Mesenchymal stem cell (in vitro differentiated cells and primary cell): ENCODE results near the gene NCAPD3.

Source experiments
- DNase-seq: peaks from one replicate; pipeline ENCODE4 v3.0.0-alpha.2; 2013
- H2AFZ ChIP-seq: one replicate; pipeline ENCODE4 v1.6.1; 2013; ENCODE audit warnings: low read depth, mild to moderate bottlenecking, control low read depth, inconsistent platforms, low read length, moderate library complexity
- H2AK5ac ChIP-seq: 2 replicates; pipeline ENCODE4 v1.6.1; 2013; ENCODE audit warnings: low read length, moderate library complexity, mild to moderate bottlenecking, inconsistent platforms; ENCODE audit not compliant: severe bottlenecking
- H2BK120ac ChIP-seq: one replicate; pipeline ENCODE4 v1.6.1; 2013; ENCODE audit warnings: low read depth, mild to moderate bottlenecking, inconsistent platforms, low read length, moderate library complexity
- H2BK12ac ChIP-seq, 2 experiments: one replicate each; pipeline ENCODE4 v1.6.1; 2013; ENCODE audit warnings: inconsistent platforms in 2 of 2, low read length in 2 of 2, mild to moderate bottlenecking in 2 of 2, moderate library complexity in 2 of 2, control low read depth in 1 of 2
- H2BK15ac ChIP-seq: one replicate; pipeline ENCODE4 v1.6.1; 2013; ENCODE audit warnings: mild to moderate bottlenecking, low read depth, inconsistent platforms; ENCODE audit not compliant: poor library complexity, severe bottlenecking
- H2BK5ac ChIP-seq: 2 replicates; pipeline ENCODE4 v1.6.1; 2013; ENCODE audit warnings: low read depth, mild to moderate bottlenecking, low read length, control low read depth, inconsistent platforms; ENCODE audit not compliant: poor library complexity, severe bottlenecking
- H3K14ac ChIP-seq, 2 experiments: one replicate each; pipeline ENCODE4 v1.6.1; 2013; ENCODE audit warnings: inconsistent platforms in 2 of 2, low read length in 2 of 2, control low read depth in 1 of 2, mild to moderate bottlenecking in 1 of 2, moderate library complexity in 1 of 2
- H3K18ac ChIP-seq, 2 experiments: one replicate each; pipeline ENCODE4 v1.6.1; 2013; ENCODE audit warnings: inconsistent platforms in 2 of 2, low read length in 2 of 2, control low read depth in 1 of 2, low read depth in 1 of 2, mild to moderate bottlenecking in 1 of 2
- H3K23ac ChIP-seq, 2 experiments: one replicate each; pipeline ENCODE4 v1.6.1; 2013; ENCODE audit warnings: inconsistent platforms in 2 of 2, low read length in 2 of 2, mild to moderate bottlenecking in 2 of 2, moderate library complexity in 2 of 2, control low read depth in 1 of 2
- H3K27ac ChIP-seq: 2 replicates; pipeline ENCODE4 v1.5.1; 2013; ENCODE audit warnings: mild to moderate bottlenecking, moderate library complexity, low read length, control low read depth, inconsistent platforms; ENCODE audit not compliant: poor library complexity, severe bottlenecking
- H3K27me3 ChIP-seq, 2 experiments: 2 replicates each; pipeline versions ENCODE4 v1.6.1 to v1.7.0; 2013; ENCODE audit warnings: low read length in 2 of 2, mild to moderate bottlenecking in 2 of 2, moderate library complexity in 2 of 2, control low read depth in 1 of 2, inconsistent platforms in 1 of 2; ENCODE audit not compliant: control insufficient read depth in 1 of 2, insufficient read depth in 1 of 2
- H3K36me3 ChIP-seq, 2 experiments: 2 replicates each; pipeline versions ENCODE4 v1.6.1 to v1.7.0; 2013; ENCODE audit warnings: low read length in 2 of 2, control low read depth in 1 of 2, inconsistent platforms in 1 of 2, low read depth in 1 of 2, mild to moderate bottlenecking in 1 of 2; ENCODE audit not compliant: insufficient read depth in 2 of 2, control insufficient read depth in 1 of 2
- H3K4ac ChIP-seq, 2 experiments: one replicate each; pipeline ENCODE4 v1.6.1; 2013; ENCODE audit warnings: inconsistent platforms in 2 of 2, low read length in 2 of 2, mild to moderate bottlenecking in 2 of 2, moderate library complexity in 2 of 2, control low read depth in 1 of 2, low read depth in 1 of 2
- H3K4me1 ChIP-seq: 2 replicates; pipeline ENCODE4 v1.6.1; 2013; ENCODE audit warnings: low read depth, low read length, control low read depth; ENCODE audit not compliant: control insufficient read depth, insufficient read depth
- H3K4me2 ChIP-seq: 2 replicates; pipeline ENCODE4 v1.6.1; 2013; ENCODE audit warnings: low read length, mild to moderate bottlenecking, inconsistent platforms; ENCODE audit not compliant: poor library complexity, severe bottlenecking
- H3K4me3 ChIP-seq, 2 experiments: 2 replicates each; pipeline versions ENCODE4 v1.5.1 to v1.7.0; 2013; ENCODE audit warnings: low read length in 2 of 2, mild to moderate bottlenecking in 2 of 2, control low read depth in 1 of 2, low read depth in 1 of 2; ENCODE audit not compliant: insufficient read depth in 1 of 2
- H3K79me1 ChIP-seq: replicated peaks from 2 replicates; pipeline ENCODE4 v1.6.1; 2013; ENCODE audit warnings: mild to moderate bottlenecking, control low read depth, low read length, inconsistent platforms; ENCODE audit not compliant: poor library complexity, severe bottlenecking
- H3K9ac ChIP-seq: 2 replicates; pipeline ENCODE4 v1.7.0; 2013; ENCODE audit warnings: mild to moderate bottlenecking, low read length, moderate library complexity
- H3K9me3 ChIP-seq: 2 replicates; pipeline ENCODE4 v1.7.0; 2013; ENCODE audit warnings: mild to moderate bottlenecking, low read length; ENCODE audit not compliant: control insufficient read depth
- H4K8ac ChIP-seq: one replicate; pipeline ENCODE4 v1.6.1; 2013; ENCODE audit warnings: inconsistent platforms, mild to moderate bottlenecking, low read length, moderate library complexity
- H4K91ac ChIP-seq: one replicate; pipeline ENCODE4 v1.6.1; 2013; ENCODE audit warnings: mild to moderate bottlenecking, low read length, inconsistent platforms
- WGBS: methylation state at CpG from one replicate; pipeline ENCODE4 v1.1.7; 2013; ENCODE audit warnings: mixed read lengths; 5-methylcytosine and 5-hydroxymethylcytosine counted together

Gene NCAPD3

GRCh38 chr11:134173296-134173695, 50.5 kb downstream of the NCAPD3 start:
- Histone ChIP-seq H3K4ac (no peak overlapping the region), H3K9ac (no peak overlapping the region), H3K36me3 (peaks cover 36 to 70% of the 10 kb centered on the region in 2 experiments), H2BK5ac (no peak overlapping the region), H3K4me1 (no peaks in the 10 kb centered on the region), H3K4me3 (no peak overlapping the region), H3K9me3 (no peaks in the 10 kb centered on the region), H3K79me1 (peaks cover 6% of the 10 kb centered on the region), H4K8ac (no peak overlapping the region), H2BK120ac (no peak overlapping the region), H3K4me2 (no peak overlapping the region), H3K18ac (no peak overlapping the region), H2BK12ac (no peak overlapping the region), H2AK5ac (no peak overlapping the region), H2BK15ac (no peak overlapping the region), H3K14ac (no peak overlapping the region), H3K27me3 (no peaks in the 10 kb centered on the region), H3K27ac (no peak overlapping the region), H3K23ac (no peak overlapping the region), H2AFZ (no peak overlapping the region), H4K91ac (no peak overlapping the region)
- DNase-seq, result no peak
- WGBS, result 100% methylated on average over 5 of the region's 5 CpGs

GRCh38 chr11:134171951-134172350, 51.8 kb downstream of the NCAPD3 start:
- WGBS, result 98% methylated on average over 10 of the region's 10 CpGs
- no peak overlapping the region for H2BK120ac ChIP-seq
- no peaks in the 10 kb centered on the region for H3K9me3 ChIP-seq
- no peak overlapping the region for H3K4me2 ChIP-seq
- no peak overlapping the region for H3K23ac ChIP-seq
- no peaks in the 10 kb centered on the region for H3K4me1 ChIP-seq
- H3K14ac ChIP-seq, result no peak overlapping the region
- H3K9ac ChIP-seq, result no peak overlapping the region
- H2AFZ ChIP-seq, result no peak overlapping the region
- no peak overlapping the region for H2BK12ac ChIP-seq
- no peak overlapping the region for H2AK5ac ChIP-seq
- H2BK5ac ChIP-seq, result no peak overlapping the region
- H2BK15ac ChIP-seq, result no peak overlapping the region
- H4K91ac ChIP-seq, result no peak overlapping the region
- H3K4ac ChIP-seq, result no peak overlapping the region
- no peak overlapping the region for H4K8ac ChIP-seq
- no peak for DNase-seq
- peaks cover 44 to 64% of the 10 kb centered on the region in 2 experiments for H3K36me3 ChIP-seq
- no peaks in the 10 kb centered on the region for H3K27me3 ChIP-seq
- H3K79me1 ChIP-seq, result peaks cover 6% of the 10 kb centered on the region
- H3K18ac ChIP-seq, result no peak overlapping the region
- H3K27ac ChIP-seq, result no peak overlapping the region
- H3K4me3 ChIP-seq, result no peak overlapping the region

GRCh38 chr11:134170919-134171281, 52.9 kb downstream of the NCAPD3 start:
- H2BK5ac ChIP-seq, result no peak overlapping the region
- H3K4me3 ChIP-seq, result no peak overlapping the region
- H2AK5ac ChIP-seq, result no peak overlapping the region
- H3K4ac ChIP-seq, result no peak overlapping the region
- H3K9ac ChIP-seq, result no peak overlapping the region
- peak; percentile 19 for DNase-seq
- no peak overlapping the region for H4K8ac ChIP-seq
- H3K23ac ChIP-seq, result no peak overlapping the region
- peaks cover 6% of the 10 kb centered on the region for H3K79me1 ChIP-seq
- no peaks in the 10 kb centered on the region for H3K27me3 ChIP-seq
- 92% methylated on average over 5 of the region's 5 CpGs for WGBS
- no peak overlapping the region for H2BK120ac ChIP-seq
- no peak overlapping the region for H3K4me2 ChIP-seq
- H3K9me3 ChIP-seq, result no peaks in the 10 kb centered on the region
- no peak overlapping the region for H3K27ac ChIP-seq
- no peak overlapping the region for H4K91ac ChIP-seq
- no peak overlapping the region for H3K14ac ChIP-seq
- H2BK12ac ChIP-seq, result no peak overlapping the region
- H2BK15ac ChIP-seq, result no peak overlapping the region
- no peaks in the 10 kb centered on the region for H3K4me1 ChIP-seq
- H3K18ac ChIP-seq, result no peak overlapping the region
- H2AFZ ChIP-seq, result no peak overlapping the region
- peaks cover 41 to 54% of the 10 kb centered on the region in 2 experiments for H3K36me3 ChIP-seq

- Histone ChIP-seq H2BK5ac (no peak overlapping the region), H3K9ac (no peak overlapping the region), H2BK12ac (no peak overlapping the region), H3K4me1 (no peaks in the 10 kb centered on the region), H3K9me3 (no peaks in the 10 kb centered on the region), H4K91ac (no peak overlapping the region), H3K23ac (no peak overlapping the region), H2AK5ac (no peak overlapping the region), H4K8ac (no peak overlapping the region), H3K27ac (no peak overlapping the region), H3K4ac (no peak overlapping the region), H3K27me3 (no peaks in the 10 kb centered on the region), H3K36me3 (peaks cover 45 to 52% of the 10 kb centered on the region in 2 experiments), H2BK120ac (no peak overlapping the region), H3K4me3 (no peak overlapping the region), H2BK15ac (no peak overlapping the region), H3K18ac (no peak overlapping the region), H3K14ac (no peak overlapping the region), H3K4me2 (no peak overlapping the region), H2AFZ (no peak overlapping the region), H3K79me1 (peaks cover 6% of the 10 kb centered on the region)
- 94% methylated on average over 6 of the region's 6 CpGs for WGBS
- DNase-seq, result peak; percentile 6
Observed at GRCh38 chr11:134170177-134170918, 53.4 kb downstream of the NCAPD3 start.
